BLaER1 (cell line): ENCODE measurements around the gene KIR2DL1.
A peak's percentile ranks its signal among the peaks of the same experiment; 100 is the strongest.
"Not testable (repeated sequence)": the region's sequence is repeated elsewhere in the genome, so short reads cannot be mapped to it uniquely, and the experiment has no call there.

ENCODE experiments used
- H3K27ac ChIP-seq: shearing (Covaris generic); formaldehyde crosslinking; 2 replicates; pipeline ENCODE4 v1.8.1; 2022
- H3K27me3 ChIP-seq: shearing (Covaris generic); formaldehyde crosslinking; 2 replicates; pipeline ENCODE4 v1.8.1; 2022
- H3K36me3 ChIP-seq: shearing (Covaris generic); formaldehyde crosslinking; 2 replicates; pipeline ENCODE4 v1.8.1; 2022
- H3K4me1 ChIP-seq: shearing (Covaris generic); formaldehyde crosslinking; 2 replicates; pipeline ENCODE4 v1.8.1; 2022
- H3K4me2 ChIP-seq: shearing (Covaris generic); formaldehyde crosslinking; 2 replicates; pipeline ENCODE4 v1.8.1; 2022
- H3K4me3 ChIP-seq: shearing (Covaris generic); formaldehyde crosslinking; 2 replicates; pipeline ENCODE4 v1.8.1; 2022
- H3K9ac ChIP-seq: shearing (Covaris generic); formaldehyde crosslinking; 2 replicates; pipeline ENCODE4 v1.8.1; 2022
- H3K9me3 ChIP-seq: shearing (Covaris generic); formaldehyde crosslinking; 2 replicates; pipeline ENCODE4 v1.8.1; 2022
- H4K20me1 ChIP-seq: shearing (Covaris generic); formaldehyde crosslinking; 2 replicates; pipeline ENCODE4 v1.8.1; 2022
- Cebpa-rat ChIP-seq: shearing (Covaris generic); IDR thresholded peaks from 2 replicates; pipeline ENCODE4 v1.8.1; 2022

Gene KIR2DL1

GRCh38 chr19:54775830-54776229, 6.2 kb downstream of the KIR2DL1 start:
- not testable (repeated sequence) for H4K20me1 ChIP-seq, H3K4me2 ChIP-seq, H3K27ac ChIP-seq, H3K36me3 ChIP-seq, H3K4me1 ChIP-seq, H3K4me3 ChIP-seq, H3K27me3 ChIP-seq, H3K9me3 ChIP-seq, H3K9ac ChIP-seq

- not testable (repeated sequence) for H4K20me1 ChIP-seq, H3K4me3 ChIP-seq, H3K9ac ChIP-seq, H3K27me3 ChIP-seq, H3K4me1 ChIP-seq, H3K27ac ChIP-seq, H3K36me3 ChIP-seq, H3K4me2 ChIP-seq
- peaks cover 15% of the 10 kb centered on the region for H3K9me3 ChIP-seq
Measured at GRCh38 chr19:54777851-54778250, 8.3 kb downstream of the KIR2DL1 start.

- peaks cover 15% of the 10 kb centered on the region for H3K9me3 ChIP-seq
- not testable (repeated sequence) for H3K4me2 ChIP-seq, H3K36me3 ChIP-seq, H3K4me3 ChIP-seq, H3K9ac ChIP-seq, H3K27me3 ChIP-seq, H3K27ac ChIP-seq, H4K20me1 ChIP-seq, H3K4me1 ChIP-seq
Measured at GRCh38 chr19:54778896-54779295, 9.3 kb downstream of the KIR2DL1 start.

- H3K4me2 ChIP-seq, H3K4me3 ChIP-seq, H3K4me1 ChIP-seq, H3K27ac ChIP-seq, H4K20me1 ChIP-seq, H3K9ac ChIP-seq, H3K36me3 ChIP-seq, H3K27me3 ChIP-seq: not testable (repeated sequence)
- peaks cover 15% of the 10 kb centered on the region for H3K9me3 ChIP-seq
Measured at GRCh38 chr19:54782916-54783315, 13.3 kb downstream of the KIR2DL1 start.

GRCh38 chr19:54786091-54786723, 16.6 kb downstream of the KIR2DL1 start:
- H3K9me3 ChIP-seq, result peaks cover 15% of the 10 kb centered on the region
- H3K27ac ChIP-seq, H3K36me3 ChIP-seq, H3K27me3 ChIP-seq, H3K4me3 ChIP-seq, H4K20me1 ChIP-seq, H3K9ac ChIP-seq, H3K4me2 ChIP-seq, H3K4me1 ChIP-seq: not testable (repeated sequence)

GRCh38 chr19:54788154-54788553, 18.6 kb downstream of the KIR2DL1 start:
- H3K9me3 ChIP-seq, H4K20me1 ChIP-seq, H3K36me3 ChIP-seq, H3K4me2 ChIP-seq, H3K27me3 ChIP-seq, H3K9ac ChIP-seq, H3K27ac ChIP-seq, H3K4me3 ChIP-seq: not testable (repeated sequence)
- peaks cover 14% of the 10 kb centered on the region; the same call in 1 of the 2 replicates for H3K4me1 ChIP-seq

- no peak overlapping the region for H3K4me3 ChIP-seq
- H3K27ac ChIP-seq, result no peak overlapping the region
- H3K4me1 ChIP-seq, result peaks cover 19% of the 10 kb centered on the region; the same call in 1 of the 2 replicates
- no peaks in the 10 kb centered on the region for H4K20me1 ChIP-seq
- H3K27me3 ChIP-seq, result no peaks in the 10 kb centered on the region
- H3K4me2 ChIP-seq, result no peak overlapping the region
- no peak overlapping the region for H3K9ac ChIP-seq
- TF ChIP-seq Cebpa-rat, result no peak
- H3K9me3 ChIP-seq, result no peaks in the 10 kb centered on the region
- no peaks in the 10 kb centered on the region for H3K36me3 ChIP-seq
Measured at GRCh38 chr19:54790711-54791110, 21.1 kb downstream of the KIR2DL1 start.

- Histone ChIP-seq H3K27ac (no peak overlapping the region), H3K36me3 (no peaks in the 10 kb centered on the region), H3K27me3 (no peaks in the 10 kb centered on the region), H3K4me2 (peak overlapping the region; percentile 54; the same call in 1 of the 2 replicates), H3K9ac (no peak overlapping the region), H3K4me1 (peaks cover 19% of the 10 kb centered on the region; the same call in 1 of the 2 replicates), H3K9me3 (no peaks in the 10 kb centered on the region), H3K4me3 (no peak overlapping the region), H4K20me1 (no peaks in the 10 kb centered on the region)
- TF ChIP-seq Cebpa-rat, result no peak
Measured at GRCh38 chr19:54791476-54791875, 21.9 kb downstream of the KIR2DL1 start.

GRCh38 chr19:54792814-54793213, 23.2 kb downstream of the KIR2DL1 start:
- H4K20me1 ChIP-seq, result no peaks in the 10 kb centered on the region
- H3K4me2 ChIP-seq, result peak overlapping the region; percentile 54
- H3K4me1 ChIP-seq, result peaks cover 19% of the 10 kb centered on the region; the same call in 1 of the 2 replicates
- H3K27ac ChIP-seq, result no peak overlapping the region
- no peaks in the 10 kb centered on the region for H3K36me3 ChIP-seq
- H3K9me3 ChIP-seq, result no peaks in the 10 kb centered on the region
- H3K27me3 ChIP-seq, result no peaks in the 10 kb centered on the region
- TF ChIP-seq Cebpa-rat, result no peak
- peak overlapping the region; percentile 41; the same call in 1 of the 2 replicates for H3K9ac ChIP-seq
- H3K4me3 ChIP-seq, result peak overlapping the region; percentile 13; the same call in 1 of the 2 replicates

- Histone ChIP-seq H3K4me3 (no peak overlapping the region), H3K36me3 (no peaks in the 10 kb centered on the region), H3K4me2 (no peak overlapping the region; the same call in none of the 2 replicates), H3K9me3 (no peaks in the 10 kb centered on the region), H3K9ac (no peak overlapping the region), H3K27ac (no peak overlapping the region), H4K20me1 (no peaks in the 10 kb centered on the region), H3K4me1 (peaks cover 19% of the 10 kb centered on the region; the same call in 1 of the 2 replicates), H3K27me3 (no peaks in the 10 kb centered on the region)
- peak; percentile 15; the same call in 1 of the 2 replicates for TF ChIP-seq Cebpa-rat
Measured at GRCh38 chr19:54795758-54796157, 26.2 kb downstream of the KIR2DL1 start.

- Histone ChIP-seq H3K4me3 (no peak within 1 kb of the TSS), H3K27me3 (no peaks in the 10 kb centered on the region), H3K9me3 (no peaks in the 10 kb centered on the region), H3K27ac (no peak within 1 kb of the TSS), H3K36me3 (no peaks in the 10 kb centered on the region), H3K4me2 (no peak within 1 kb of the TSS), H3K9ac (no peak within 1 kb of the TSS), H3K4me1 (no peaks in the 10 kb centered on the region), H4K20me1 (no peaks in the 10 kb centered on the region)
- TF ChIP-seq Cebpa-rat, result no peak
Measured at GRCh38 chr19:54803410-54803809, 33.8 kb downstream of the KIR2DL1 start, which contains the start of gene KIR2DL4. Gene KIR2DL4 (plus strand): TSS chr19:54803610. CDS start chr19:54803652, 42 bp downstream.
